Naive thymus-derived CD4-positive, alpha-beta T cell (primary cell): ENCODE data around the gene BCLAF1. TPM values are rescaled to one million over a fixed set of nuclear protein-coding genes. Genes with fewer than 3 reads are reported as not detected.

ENCODE experiments used
- ATAC-seq: fragments of 150-1000 bp; cut with Tn5 transposase; 2 replicates; pipeline ENCODE4 v1.10.0; 2021; ENCODE audit warnings: mild to moderate bottlenecking, moderate library complexity
- CTCF ChIA-PET: fragments of 350-600 bp; sonication (Branson Sonifier 250); formaldehyde crosslinking; loops from one replicate; lab custom pipeline; 2021; ENCODE audit warnings: antibody characterized with exemption; lab: Charles Lee
- POLR2A ChIA-PET: fragments of 350-600 bp; sonication (Branson Sonifier 250); formaldehyde crosslinking; loops from one replicate; lab custom pipeline; 2021; ENCODE audit warnings: antibody characterized with exemption, inconsistent platforms; lab: Charles Lee
- DNase-seq, 9 donors: peaks; one replicate each; pipeline versions ENCODE4 v3.0.0 to v3.0.0-alpha.2; 2020 to 2022; ENCODE audit warnings: mixed read lengths in 1 of 9
- H3K27ac ChIP-seq: one replicate; pipeline ENCODE4 v1.7.0; 2013; ENCODE audit warnings: mild to moderate bottlenecking, low read depth, low read length, moderate library complexity
- H3K27me3 ChIP-seq, 2 donors: one replicate each; pipeline ENCODE4 v1.7.0; 2013; ENCODE audit warnings: low read length in 2 of 2, mild to moderate bottlenecking in 2 of 2, moderate library complexity in 2 of 2; ENCODE audit not compliant: control insufficient read depth in 2 of 2, insufficient read depth in 2 of 2
- H3K36me3 ChIP-seq, 3 experiments: 1 replicate in 2 of 3; 2 replicates in 1 of 3; pipeline ENCODE4 v1.7.0; 2013; ENCODE audit warnings: low read length in 3 of 3, mild to moderate bottlenecking in 3 of 3, moderate library complexity in 1 of 3; ENCODE audit not compliant: insufficient read depth in 3 of 3, control insufficient read depth in 2 of 3
- H3K4me1 ChIP-seq, 2 donors: one replicate each; pipeline ENCODE4 v1.7.0; 2013; ENCODE audit warnings: low read length in 2 of 2, mild to moderate bottlenecking in 2 of 2, moderate library complexity in 1 of 2; ENCODE audit not compliant: control insufficient read depth in 2 of 2, insufficient read depth in 2 of 2
- H3K4me3 ChIP-seq: 2 replicates; pipeline ENCODE4 v1.7.0; 2013; ENCODE audit warnings: mild to moderate bottlenecking, low read length
- H3K9me3 ChIP-seq, 3 experiments: 1 replicate in 2 of 3; 2 replicates in 1 of 3; pipeline ENCODE4 v1.7.0; 2013; ENCODE audit warnings: low read length in 3 of 3; ENCODE audit not compliant: control insufficient read depth in 2 of 3
- H3K27ac Mint-ChIP-seq, 9 donors: one replicate each; pipeline ENCODE4 v1.8.0; 2020 to 2022; ENCODE audit warnings: mixed read lengths in 9 of 9, mild to moderate bottlenecking in 8 of 9, moderate library complexity in 5 of 9, inconsistent platforms in 2 of 9
- H3K27me3 Mint-ChIP-seq, 5 donors: one replicate each; pipeline ENCODE4 v1.8.0; 2021 to 2022; ENCODE audit warnings: mixed read lengths in 5 of 5, mild to moderate bottlenecking in 1 of 5
- H3K36me3 Mint-ChIP-seq, 5 donors: one replicate each; pipeline ENCODE4 v1.8.0; 2020 to 2022; ENCODE audit warnings: mixed read lengths in 5 of 5, mild to moderate bottlenecking in 3 of 5, inconsistent platforms in 1 of 5
- H3K4me1 Mint-ChIP-seq, 7 donors: one replicate each; pipeline ENCODE4 v1.8.0; 2020 to 2022; ENCODE audit warnings: mixed read lengths in 7 of 7, mild to moderate bottlenecking in 3 of 7, inconsistent platforms in 1 of 7
- H3K4me3 Mint-ChIP-seq, 10 donors: one replicate each; pipeline ENCODE4 v1.8.0; 2020 to 2022; ENCODE audit warnings: mild to moderate bottlenecking in 10 of 10, mixed read lengths in 10 of 10, moderate library complexity in 6 of 10, inconsistent platforms in 2 of 10
- H3K9me3 Mint-ChIP-seq, 11 donors: one replicate each; pipeline ENCODE4 v1.8.0; 2020 to 2022; ENCODE audit warnings: mixed read lengths in 11 of 11, mild to moderate bottlenecking in 4 of 11, inconsistent platforms in 1 of 11, moderate library complexity in 1 of 11
- intact Hi-C, 2 donors: fragments of 100-400 bp; cut with micrococcal nuclease; formaldehyde crosslinking; loops; one replicate each; pipeline ENCODE4 v1.15.1; 2023
- polyA plus RNA-seq, 2 donors: library from polyadenylated mRNA; unstranded; fragments of 300-500 nt; fragmentation: Illumina TruSeq; gene quantifications; one replicate each; pipeline ENCODE4 v1.2.3, GENCODE V29; 2021
- total RNA-seq, 6 experiments: library from RNA in 5 of 6; stranded (reverse) in 5 of 6; gene quantifications; 1 replicate in 5 of 6; 2 replicates in 1 of 6; pipeline ENCODE4 v1.2.3 and lab custom pipeline; 2021 to 2026

BCLAF1 gene
- total and polyA plus RNA-seq, 7 experiments from 2014 or later = 127 to 439 (median 245) TPM

DNA sequence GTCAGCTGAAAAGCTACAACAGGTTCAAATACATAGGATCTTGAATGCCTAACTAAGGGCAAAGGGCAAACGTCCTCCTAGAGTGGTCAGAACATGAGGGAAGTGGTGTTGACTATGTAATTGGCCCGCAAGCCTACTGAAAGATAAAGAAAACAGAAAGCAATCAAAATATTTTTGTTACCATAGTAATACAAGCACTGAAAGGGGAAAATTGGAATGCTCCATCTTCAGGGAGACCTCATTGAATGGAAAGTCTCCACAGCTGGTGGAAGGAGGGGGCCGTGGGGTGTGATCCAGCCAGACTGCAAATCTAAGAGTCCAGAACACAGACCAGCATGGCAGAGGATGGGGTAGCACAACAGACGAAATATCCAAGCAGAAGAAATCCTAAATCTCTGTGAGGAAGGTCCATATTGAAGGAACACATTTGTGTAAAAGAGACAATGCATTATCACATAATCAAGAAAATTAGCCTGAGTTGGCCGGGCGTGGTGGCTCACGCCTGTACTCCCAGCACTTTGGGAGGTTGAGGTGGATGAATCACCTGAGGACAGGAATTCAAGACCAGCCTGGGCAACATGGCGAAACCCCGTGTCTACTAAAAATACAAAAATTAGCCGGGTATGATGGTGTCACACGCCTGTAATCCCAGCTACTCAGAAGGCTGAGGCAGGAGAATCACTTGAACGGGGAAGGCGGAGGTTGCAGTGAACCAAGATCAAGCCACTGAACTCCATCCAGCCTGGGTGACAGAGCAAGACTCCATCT is 79.1 kb downstream of the BCLAF1 start:
- Histone ChIP-seq H3K27ac (no peak overlapping the region), H3K36me3 (no peaks in the 10 kb centered on the region), H3K4me1 (no peaks in the 10 kb centered on the region), H3K4me3 (no peak overlapping the region), H3K9me3 (no peaks in the 10 kb centered on the region), H3K27me3 (no peaks in the 10 kb centered on the region)
- ChIA-PET POLR2A (no interaction called here), CTCF (no interaction called here)
- H3K4me1 Mint-ChIP-seq = no peaks in the 10 kb centered on the region
- no peak overlapping the region for H3K27ac Mint-ChIP-seq
- peaks cover 0 to 2% (median 0%) of the 10 kb centered on the region in 11 donors for H3K9me3 Mint-ChIP-seq
- no peak for DNase-seq
- no peak for ATAC-seq
- intact Hi-C loops = no loop called here
- no peaks in the 10 kb centered on the region for H3K36me3 Mint-ChIP-seq
- peaks cover 0 to 2% (median 0%) of the 10 kb centered on the region in 5 donors for H3K27me3 Mint-ChIP-seq
- no peak overlapping the region for H3K4me3 Mint-ChIP-seq

DNA sequence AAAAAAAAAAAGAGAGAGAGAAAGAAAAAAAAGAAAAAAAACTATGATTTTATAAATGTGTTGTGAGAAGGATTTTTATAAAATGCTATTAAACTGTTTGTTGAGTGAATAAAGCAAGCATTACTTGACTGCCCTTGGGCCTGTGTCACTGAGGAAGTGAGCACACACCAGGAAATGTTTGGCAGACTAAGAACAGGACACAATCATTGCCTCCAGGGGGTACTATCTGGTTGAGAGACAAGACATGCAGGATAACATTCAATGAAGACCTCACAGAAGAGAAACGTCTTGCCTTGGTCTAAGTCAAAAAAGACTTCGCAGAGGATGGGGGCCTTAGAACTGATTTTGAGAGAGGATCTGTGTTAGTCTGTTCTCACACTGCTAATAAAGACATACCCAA is 80.2 kb downstream of the BCLAF1 start:
- ATAC-seq (no peak), DNase-seq (no peak)
- H3K4me3 Mint-ChIP-seq = no peak overlapping the region
- Histone ChIP-seq H3K9me3 (no peaks in the 10 kb centered on the region), H3K36me3 (no peaks in the 10 kb centered on the region), H3K4me1 (no peaks in the 10 kb centered on the region), H3K27me3 (no peaks in the 10 kb centered on the region), H3K27ac (no peak overlapping the region), H3K4me3 (no peak overlapping the region)
- ChIA-PET POLR2A (no interaction called here), CTCF (no interaction called here)
- intact Hi-C loops = no loop called here
- no peaks in the 10 kb centered on the region for H3K36me3 Mint-ChIP-seq
- no peaks in the 10 kb centered on the region for H3K4me1 Mint-ChIP-seq
- H3K27me3 Mint-ChIP-seq = peaks cover 0 to 1% (median 0%) of the 10 kb centered on the region in 5 donors
- H3K9me3 Mint-ChIP-seq = peaks cover 0 to 2% (median 0%) of the 10 kb centered on the region in 11 donors
- H3K27ac Mint-ChIP-seq = no peak overlapping the region

DNA sequence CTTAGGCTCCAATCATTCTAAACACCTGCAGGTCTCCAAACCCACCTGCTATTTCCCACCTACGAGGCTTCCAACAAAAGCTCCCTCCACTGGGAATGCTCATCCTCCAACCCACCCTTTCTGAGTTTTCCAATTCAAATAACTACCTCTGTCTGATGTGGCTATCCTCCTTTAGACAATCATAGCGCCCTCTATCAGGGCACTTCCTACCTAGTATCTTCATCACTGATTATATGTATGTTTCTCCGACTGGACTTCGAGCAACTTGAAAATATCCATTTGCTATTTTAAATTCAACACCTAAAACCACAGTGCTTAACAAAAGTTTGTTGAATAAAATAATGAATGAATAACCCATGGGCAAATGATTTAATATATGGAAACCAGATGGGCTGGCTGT is 80.9 kb downstream of the BCLAF1 start:
- Mint-ChIP-seq H3K9me3 (peaks cover 0 to 2% (median 0%) of the 10 kb centered on the region in 11 donors), H3K4me3 (no peak overlapping the region), H3K4me1 (no peaks in the 10 kb centered on the region), H3K27ac (no peak overlapping the region), H3K27me3 (peaks cover 0 to 1% (median 0%) of the 10 kb centered on the region in 5 donors), H3K36me3 (no peaks in the 10 kb centered on the region)
- no peak overlapping the region for H3K27ac ChIP-seq
- ATAC-seq (no peak), DNase-seq (no peak)
- intact Hi-C loops = no loop called here
- H3K4me1 ChIP-seq = no peaks in the 10 kb centered on the region
- no peaks in the 10 kb centered on the region for H3K27me3 ChIP-seq
- no peak overlapping the region for H3K4me3 ChIP-seq
- CTCF ChIA-PET = no interaction called here
- H3K36me3 ChIP-seq = no peaks in the 10 kb centered on the region
- H3K9me3 ChIP-seq = no peaks in the 10 kb centered on the region
- POLR2A ChIA-PET = no interaction called here

Other genes starting within 250 kb of the BCLAF1 start
- gene MTFR2, start 39.5 kb downstream of the BCLAF1 start, total RNA-seq = 10 to 100 TPM in 1 of 5 experiments, 1 to 10 TPM in 3, under 1 TPM in 1; 0.92 to 20.4 (median 1.9) TPM
- gene MTFR2, start 39.5 kb downstream of the BCLAF1 start, polyA plus RNA-seq = under 1 TPM; 0.63 to 0.69 TPM